ENCODE results near the gene FAM118B.
"Not testable (repeated sequence)": the region's sequence is repeated elsewhere in the genome, so short reads cannot be mapped to it uniquely, and the experiment has no call there.

Gene FAM118B

GRCh38 chr11:126303623-126304456, 92.3 kb downstream of the FAM118B start, which contains the start of gene DCPS:
Gene DCPS, plus strand, starts transcription at chr11:126304060. Its CDS starts 21 bp downstream, at chr11:126304081.
- DNase-seq (ENCODE audit: low read depth): peak; percentile 69
- TF ChIP-seq CTCF (conservative IDR thresholded peaks at IDR 0.05; ENCODE audit: low read depth, low read length): no peak

GRCh38 chr11:126304457-126305075, 93.0 kb downstream of the FAM118B start:
- no peak for TF ChIP-seq CTCF (conservative IDR thresholded peaks at IDR 0.05; ENCODE audit: low read depth, low read length)

More at GRCh38 chr11:126303623-126304456, 92.3 kb downstream of the FAM118B start, which contains the start of gene DCPS:
- H3K4me3 ChIP-seq (ENCODE audit: low read length): peak within 1 kb of the TSS; percentile 84

GRCh38 chr11:126305699-126306098, 94.1 kb downstream of the FAM118B start:
- DNase-seq (ENCODE audit: low read depth): no peak
- H3K4me3 ChIP-seq (ENCODE audit: low read length): no peak overlapping the region
- TF ChIP-seq CTCF (conservative IDR thresholded peaks at IDR 0.05; ENCODE audit: low read depth, low read length): no peak

More at GRCh38 chr11:126304457-126305075, 93.0 kb downstream of the FAM118B start:
- DNase-seq (ENCODE audit: low read depth): no peak
- peak overlapping the region; percentile 84 for H3K4me3 ChIP-seq (ENCODE audit: low read length)

- H3K4me3 ChIP-seq (ENCODE audit: low read length): no peak overlapping the region
- TF ChIP-seq CTCF (conservative IDR thresholded peaks at IDR 0.05; ENCODE audit: low read depth, low read length): peak; percentile 66
- DNase-seq (ENCODE audit: low read depth): no peak
Observed at GRCh38 chr11:126307706-126308105, 96.1 kb downstream of the FAM118B start.

- DNase-seq (ENCODE audit: low read depth): no peak
- no peak overlapping the region for H3K4me3 ChIP-seq (ENCODE audit: low read length)
- no peak for TF ChIP-seq CTCF (conservative IDR thresholded peaks at IDR 0.05; ENCODE audit: low read depth, low read length)
Observed at GRCh38 chr11:126308271-126308671, 96.7 kb downstream of the FAM118B start.

GRCh38 chr11:126308771-126309170, 97.2 kb downstream of the FAM118B start:
- H3K4me3 ChIP-seq (ENCODE audit: low read length); DNase-seq (ENCODE audit: low read depth): not testable (repeated sequence)

- peak; percentile 92 for TF ChIP-seq CTCF (conservative IDR thresholded peaks at IDR 0.05; ENCODE audit: low read depth, low read length)
- no peak overlapping the region for H3K4me3 ChIP-seq (ENCODE audit: low read length)
- DNase-seq (ENCODE audit: low read depth): no peak
Observed at GRCh38 chr11:126310200-126310991, 98.8 kb downstream of the FAM118B start.
